K562 (cell line): ENCODE data around the gene ALDOB. TPM values are rescaled to one million over a fixed set of nuclear protein-coding genes. Genes with fewer than 3 reads are reported as not detected.

ENCODE experiments used
- FOXJ2 ChIP-seq: fragments of 200-800 bp; sonication (Bioruptor generic); IDR thresholded peaks from 2 replicates; pipeline ENCODE4 v1.6.1; 2016; ENCODE audit warnings: missing genetic modification characterization, missing compliant biosample characterization
- FOXK2 ChIP-seq, 2 experiments: fragments of 450-650 bp; IDR thresholded peaks in 1 of 2; conservative IDR thresholded peaks in 1 of 2; 2 replicates each; pipeline ENCODE4 v1.6.1; 2016; ENCODE audit warnings: low read depth in 2 of 2, mild to moderate bottlenecking in 1 of 2
- IRF1 ChIP-seq: sonication (generic); formaldehyde crosslinking; IDR thresholded peaks from 2 replicates; pipeline ENCODE4 v1.8.0; 2022; ENCODE audit warnings: missing genetic modification reagents, mild to moderate bottlenecking, borderline replicate concordance
- MEF2D ChIP-seq: conservative IDR thresholded peaks from 2 replicates; pipeline ENCODE4 v1.6.1; 2016; ENCODE audit warnings: low read depth, missing genetic modification characterization, missing compliant biosample characterization
- MTA2 ChIP-seq: fragments of 450-650 bp; IDR thresholded peaks from 2 replicates; pipeline ENCODE4 v1.6.1; 2016; ENCODE audit warnings: low read depth
- SMARCA5 ChIP-seq: fragments of 450-650 bp; IDR thresholded peaks from 2 replicates; pipeline ENCODE4 v1.6.1; 2016
- TAF7 ChIP-seq: fragments of 450-650 bp; IDR thresholded peaks from 2 replicates; pipeline ENCODE4 v1.6.1; 2016; ENCODE audit warnings: missing genetic modification characterization, missing compliant biosample characterization
- TGIF2 ChIP-seq: sonication (generic); formaldehyde crosslinking; IDR thresholded peaks from 2 replicates; pipeline ENCODE4 v1.8.1; 2022; ENCODE audit warnings: mild to moderate bottlenecking, missing genetic modification reagents, moderate library complexity
- ZBTB26 ChIP-seq: fragments of 450-650 bp; formaldehyde crosslinking; IDR thresholded peaks from 2 replicates; pipeline ENCODE4 v1.4.0; 2022; ENCODE audit warnings: missing genetic modification characterization
- ZNF140 ChIP-seq: fragments of 250-450 bp; sonication (Bioruptor Pico); IDR thresholded peaks from 2 replicates; pipeline ENCODE4 v1.8.0; 2021; ENCODE audit warnings: moderate library complexity, mild to moderate bottlenecking, inconsistent platforms
- polyA plus RNA-seq, 8 experiments: library from polyadenylated mRNA; depleted of rRNA in 4 of 8; stranded (reverse) in 5 of 8; unstranded in 3 of 8; fragments of >200 nt; fragmentation: Nextera tagmentation in 2 of 8; fragmentation: Illumina TruSeq in 1 of 8; extraction: Ambion mirVana in 2 of 8; extraction: Trizol in 1 of 8; gene quantifications; 2 replicates each; pipeline versions ENCODE4 v1.2.1 to v1.2.3, GENCODE V29; 2011 to 2014; ENCODE audit warnings: inconsistent platforms in 1 of 8, missing spikeins in 1 of 8
- total RNA-seq, 7 experiments: library from RNA; depleted of rRNA in 6 of 7; stranded (reverse); fragments of >200 nt in 6 of 7; fragmentation: Illumina TruSeq in 2 of 7; extraction: Trizol in 2 of 7; gene quantifications; 2 replicates each; pipeline versions ENCODE4 v1.2.1 to v1.2.3, GENCODE V29; 2011 to 2021; ENCODE audit warnings: low replicate concordance in 1 of 7
- TF ChIP-seq, protein P1 (sequence below): fragments of 250-450 bp; sonication (Bioruptor Pico); IDR thresholded peaks from 2 replicates; pipeline ENCODE4 v1.5.0; 2021
- TF ChIP-seq, protein P2 (sequence below), 2 experiments: fragments of 450-650 bp; IDR thresholded peaks; 2 replicates each; pipeline ENCODE4 v1.6.1; 2016
- TF ChIP-seq, protein P3 (sequence below): fragments of 450-650 bp; formaldehyde crosslinking; IDR thresholded peaks from 2 replicates; pipeline ENCODE4 v1.4.0; 2020; ENCODE audit warnings: mild to moderate bottlenecking, moderate library complexity
- TF ChIP-seq, protein P4 (sequence below), 2 experiments: IDR thresholded peaks; 2 replicates each; pipeline ENCODE4 v1.6.1; 2012; ENCODE audit warnings: improper control_type of control experiment in 2 of 2, low read depth in 2 of 2, low read length in 2 of 2, borderline replicate concordance in 1 of 2

Gene ALDOB
- total and polyA plus RNA-seq, 9 of the 15 experiments (the other 6 are each of a cell fraction or from before 2014, with no cell fraction given) = 0.80 TPM; not detected in 8

GRCh38 chr9:101472891-101473290, 37.3 kb upstream of the ALDOB start (continued):
- no peak for TF ChIP-seq FOXK2 (conservative IDR thresholded peaks at IDR 0.05 in 1 of 2, IDR thresholded peaks at IDR 0.05 in 1 of 2; ENCODE audit: low read depth in 2 of 2)
- no peak for TF ChIP-seq TAF7
- no peak for TF ChIP-seq TGIF2 (CRISPR knock-in tag)
- TF ChIP-seq, protein P1, sequence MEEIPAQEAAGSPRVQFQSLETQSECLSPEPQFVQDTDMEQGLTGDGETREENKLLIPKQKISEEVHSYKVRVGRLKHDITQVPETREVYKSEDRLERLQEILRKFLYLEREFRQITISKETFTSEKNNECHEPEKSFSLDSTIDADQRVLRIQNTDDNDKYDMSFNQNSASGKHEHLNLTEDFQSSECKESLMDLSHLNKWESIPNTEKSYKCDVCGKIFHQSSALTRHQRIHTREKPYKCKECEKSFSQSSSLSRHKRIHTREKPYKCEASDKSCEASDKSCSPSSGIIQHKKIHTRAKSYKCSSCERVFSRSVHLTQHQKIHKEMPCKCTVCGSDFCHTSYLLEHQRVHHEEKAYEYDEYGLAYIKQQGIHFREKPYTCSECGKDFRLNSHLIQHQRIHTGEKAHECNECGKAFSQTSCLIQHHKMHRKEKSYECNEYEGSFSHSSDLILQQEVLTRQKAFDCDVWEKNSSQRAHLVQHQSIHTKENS (CRISPR knock-in tag) = no peak
- TF ChIP-seq MEF2D (tag) = no peak
- TF ChIP-seq, protein P2, sequence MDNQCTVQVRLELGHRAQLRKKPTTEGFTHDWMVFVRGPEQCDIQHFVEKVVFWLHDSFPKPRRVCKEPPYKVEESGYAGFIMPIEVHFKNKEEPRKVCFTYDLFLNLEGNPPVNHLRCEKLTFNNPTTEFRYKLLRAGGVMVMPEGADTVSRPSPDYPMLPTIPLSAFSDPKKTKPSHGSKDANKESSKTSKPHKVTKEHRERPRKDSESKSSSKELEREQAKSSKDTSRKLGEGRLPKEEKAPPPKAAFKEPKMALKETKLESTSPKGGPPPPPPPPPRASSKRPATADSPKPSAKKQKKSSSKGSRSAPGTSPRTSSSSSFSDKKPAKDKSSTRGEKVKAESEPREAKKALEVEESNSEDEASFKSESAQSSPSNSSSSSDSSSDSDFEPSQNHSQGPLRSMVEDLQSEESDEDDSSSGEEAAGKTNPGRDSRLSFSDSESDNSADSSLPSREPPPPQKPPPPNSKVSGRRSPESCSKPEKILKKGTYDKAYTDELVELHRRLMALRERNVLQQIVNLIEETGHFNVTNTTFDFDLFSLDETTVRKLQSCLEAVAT (IDR thresholded peaks at IDR 0.05) = no peak
- TF ChIP-seq ZBTB26 (CRISPR knock-in tag) = no peak
- TF ChIP-seq, protein P3, sequence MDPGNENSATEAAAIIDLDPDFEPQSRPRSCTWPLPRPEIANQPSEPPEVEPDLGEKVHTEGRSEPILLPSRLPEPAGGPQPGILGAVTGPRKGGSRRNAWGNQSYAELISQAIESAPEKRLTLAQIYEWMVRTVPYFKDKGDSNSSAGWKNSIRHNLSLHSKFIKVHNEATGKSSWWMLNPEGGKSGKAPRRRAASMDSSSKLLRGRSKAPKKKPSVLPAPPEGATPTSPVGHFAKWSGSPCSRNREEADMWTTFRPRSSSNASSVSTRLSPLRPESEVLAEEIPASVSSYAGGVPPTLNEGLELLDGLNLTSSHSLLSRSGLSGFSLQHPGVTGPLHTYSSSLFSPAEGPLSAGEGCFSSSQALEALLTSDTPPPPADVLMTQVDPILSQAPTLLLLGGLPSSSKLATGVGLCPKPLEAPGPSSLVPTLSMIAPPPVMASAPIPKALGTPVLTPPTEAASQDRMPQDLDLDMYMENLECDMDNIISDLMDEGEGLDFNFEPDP (CRISPR knock-in tag) = no peak
- no peak for TF ChIP-seq FOXJ2 (tag)
- no peak for TF ChIP-seq SMARCA5
- TF ChIP-seq, protein P4, sequence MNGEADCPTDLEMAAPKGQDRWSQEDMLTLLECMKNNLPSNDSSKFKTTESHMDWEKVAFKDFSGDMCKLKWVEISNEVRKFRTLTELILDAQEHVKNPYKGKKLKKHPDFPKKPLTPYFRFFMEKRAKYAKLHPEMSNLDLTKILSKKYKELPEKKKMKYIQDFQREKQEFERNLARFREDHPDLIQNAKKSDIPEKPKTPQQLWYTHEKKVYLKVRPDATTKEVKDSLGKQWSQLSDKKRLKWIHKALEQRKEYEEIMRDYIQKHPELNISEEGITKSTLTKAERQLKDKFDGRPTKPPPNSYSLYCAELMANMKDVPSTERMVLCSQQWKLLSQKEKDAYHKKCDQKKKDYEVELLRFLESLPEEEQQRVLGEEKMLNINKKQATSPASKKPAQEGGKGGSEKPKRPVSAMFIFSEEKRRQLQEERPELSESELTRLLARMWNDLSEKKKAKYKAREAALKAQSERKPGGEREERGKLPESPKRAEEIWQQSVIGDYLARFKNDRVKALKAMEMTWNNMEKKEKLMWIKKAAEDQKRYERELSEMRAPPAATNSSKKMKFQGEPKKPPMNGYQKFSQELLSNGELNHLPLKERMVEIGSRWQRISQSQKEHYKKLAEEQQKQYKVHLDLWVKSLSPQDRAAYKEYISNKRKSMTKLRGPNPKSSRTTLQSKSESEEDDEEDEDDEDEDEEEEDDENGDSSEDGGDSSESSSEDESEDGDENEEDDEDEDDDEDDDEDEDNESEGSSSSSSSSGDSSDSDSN (IDR thresholded peaks at IDR 0.05; ENCODE audit: borderline replicate concordance in 1 of 2, low read depth in 2 of 2, low read length in 2 of 2) = no peak
- TF ChIP-seq MTA2 = no peak
- TF ChIP-seq IRF1 (CRISPR knock-in tag) = no peak
- TF ChIP-seq ZNF140 (CRISPR knock-in tag) = no peak
